HPDE6-E6E7 (cell line): Measurements from ENCODE around the gene FBXO46.
"Not testable (repeated sequence)": the region's sequence is repeated elsewhere in the genome, so short reads cannot be mapped to it uniquely, and the experiment has no call there.

ENCODE experiments used
- DNase-seq: peaks from one replicate; pipeline ENCODE4 v3.0.0; 2011; ENCODE audit warnings: missing footprints; ENCODE audit errors: extremely low spot score

Gene FBXO46

DNA sequence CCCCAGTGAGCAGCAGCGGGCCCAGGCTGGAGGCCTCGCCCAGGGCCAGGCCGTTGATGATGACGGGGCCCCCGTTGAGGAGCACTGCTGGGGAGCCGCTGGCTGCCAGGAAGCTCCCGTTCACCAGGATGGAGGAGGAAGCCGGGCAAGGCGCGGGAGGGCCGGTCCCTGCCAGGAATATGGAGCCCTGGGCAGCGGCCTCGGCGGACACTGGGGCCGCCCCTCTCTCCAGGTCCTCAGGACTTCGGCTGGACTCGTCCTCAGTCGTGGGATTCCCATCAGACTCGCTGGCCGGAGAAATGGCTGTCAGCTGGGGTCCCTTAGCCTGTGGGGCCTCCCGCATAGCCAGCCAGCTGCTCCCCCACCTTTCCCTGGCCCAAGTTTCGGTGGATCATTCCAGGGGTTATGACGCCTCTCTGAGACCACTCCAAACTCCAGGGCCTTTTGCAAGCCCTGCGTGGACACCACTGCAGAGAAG is 36.2 kb upstream of the FBXO46 start:
- DNase-seq = no peak

DNA sequence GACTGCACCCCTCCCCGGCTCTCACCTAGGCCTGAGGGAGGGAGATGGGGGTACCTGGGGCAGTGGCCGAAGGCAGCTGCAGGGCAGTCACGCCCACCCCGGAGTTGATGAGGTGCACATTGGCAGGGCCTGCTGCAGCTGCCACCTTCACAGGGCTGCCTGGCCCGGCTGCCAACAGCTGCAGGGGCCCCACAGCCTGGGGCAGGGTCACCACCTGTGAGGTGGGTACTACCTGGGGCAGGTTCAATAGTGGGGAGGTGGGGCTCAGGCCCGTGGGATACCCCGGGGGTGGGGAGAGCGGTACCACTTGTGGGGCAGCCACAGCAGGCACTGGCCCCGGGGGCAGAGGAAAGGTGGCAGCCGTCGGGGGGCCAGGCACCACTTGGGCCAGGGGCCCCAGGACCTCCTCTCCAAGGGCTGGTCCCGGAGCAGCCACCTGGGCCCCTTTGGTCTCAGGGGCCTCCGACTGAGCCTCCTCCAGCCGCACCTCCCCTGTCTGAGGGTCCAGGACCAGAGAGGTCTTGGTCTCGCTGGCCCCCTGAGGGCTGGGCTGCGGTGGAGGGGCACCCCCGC is 35.7 kb upstream of the FBXO46 start:
- DNase-seq = no peak

DNA sequence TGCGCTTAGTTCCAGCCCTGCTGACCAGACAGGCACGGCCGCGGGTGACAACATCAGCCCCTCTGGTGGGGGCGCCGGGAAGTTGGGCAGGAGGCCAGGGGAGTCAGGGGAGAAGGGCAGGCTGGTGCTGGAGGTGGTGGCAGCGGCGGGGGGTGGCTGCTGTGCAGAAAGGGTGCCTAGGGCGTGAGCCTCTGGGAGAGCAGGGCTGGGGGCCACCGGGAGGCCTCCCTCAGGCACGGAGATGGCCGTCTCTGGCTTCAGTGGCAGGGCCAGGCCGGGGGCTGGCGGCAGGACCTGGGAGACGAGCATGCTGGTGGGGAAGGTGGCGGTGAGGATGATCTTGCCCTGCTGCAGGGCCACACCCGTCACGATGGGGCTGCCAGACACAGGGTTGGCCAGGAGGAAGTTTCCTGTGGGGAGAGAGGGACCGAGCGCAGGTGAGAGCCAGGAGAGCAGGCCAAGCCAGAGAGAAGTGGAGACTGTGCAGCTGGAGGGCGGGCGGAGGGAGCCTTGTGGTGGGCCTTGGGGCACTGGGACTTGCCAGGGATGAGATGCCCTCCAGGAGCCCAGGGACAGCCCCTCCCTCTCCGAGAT is 35.1 kb upstream of the FBXO46 start:
- DNase-seq = no peak

DNA sequence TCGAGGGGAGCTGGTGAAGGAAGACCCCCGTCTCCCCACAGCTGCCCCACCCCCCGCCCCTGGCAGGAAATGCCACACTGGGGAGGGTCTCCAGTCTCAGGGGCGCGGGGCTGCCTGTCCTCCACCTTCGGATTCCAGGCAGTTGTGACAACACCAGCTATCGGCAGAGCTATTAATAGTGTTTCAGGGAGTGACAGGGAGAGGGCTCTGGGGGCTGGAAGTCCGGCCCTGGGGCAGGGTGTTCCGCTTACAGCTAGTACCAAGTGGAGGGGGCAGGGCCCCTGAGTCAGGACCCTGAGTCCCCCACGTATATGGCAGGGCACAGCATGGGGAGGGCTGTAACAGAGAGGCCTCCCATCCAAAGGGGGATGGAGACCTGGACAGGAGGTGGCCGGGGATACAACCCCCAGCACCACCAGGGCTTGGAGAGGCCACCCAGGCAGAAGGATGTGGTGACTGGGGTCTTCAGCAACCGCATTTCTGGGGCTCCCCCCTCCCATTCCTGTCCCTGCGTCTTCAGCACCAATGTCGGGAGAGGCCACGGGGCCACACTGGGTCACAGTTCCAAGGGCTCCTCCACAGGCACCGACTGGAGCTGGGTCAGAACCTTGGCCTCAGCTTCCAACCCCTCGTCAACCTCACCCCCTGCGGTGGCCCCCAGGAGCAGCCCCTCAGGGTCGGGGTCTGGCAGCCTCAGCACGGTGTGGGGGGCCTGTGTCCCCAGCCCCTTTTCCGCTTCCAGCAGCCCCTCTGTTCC is 34.4 kb upstream of the FBXO46 start:
- DNase-seq = no peak

DNA sequence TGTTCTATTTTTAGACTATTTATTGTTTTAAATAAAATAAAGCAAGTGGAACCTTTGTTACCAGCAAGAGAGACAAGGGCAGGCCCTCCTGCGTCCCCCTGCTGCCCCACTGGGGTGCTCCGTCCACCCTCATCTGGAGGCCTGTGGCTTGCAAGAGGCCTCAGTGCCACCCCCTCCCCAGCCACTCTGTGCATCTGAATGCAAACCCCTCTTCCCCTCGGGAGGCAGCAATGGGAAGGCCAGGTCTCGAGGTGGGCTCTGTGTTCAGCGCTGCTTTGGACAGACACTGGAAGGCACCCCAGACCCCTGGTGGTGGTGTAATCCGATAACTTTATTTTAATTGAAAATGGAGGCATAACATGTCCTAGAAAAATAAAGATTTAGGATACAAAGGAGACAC is 33.8 kb upstream of the FBXO46 start:
- DNase-seq = no peak

DNA sequence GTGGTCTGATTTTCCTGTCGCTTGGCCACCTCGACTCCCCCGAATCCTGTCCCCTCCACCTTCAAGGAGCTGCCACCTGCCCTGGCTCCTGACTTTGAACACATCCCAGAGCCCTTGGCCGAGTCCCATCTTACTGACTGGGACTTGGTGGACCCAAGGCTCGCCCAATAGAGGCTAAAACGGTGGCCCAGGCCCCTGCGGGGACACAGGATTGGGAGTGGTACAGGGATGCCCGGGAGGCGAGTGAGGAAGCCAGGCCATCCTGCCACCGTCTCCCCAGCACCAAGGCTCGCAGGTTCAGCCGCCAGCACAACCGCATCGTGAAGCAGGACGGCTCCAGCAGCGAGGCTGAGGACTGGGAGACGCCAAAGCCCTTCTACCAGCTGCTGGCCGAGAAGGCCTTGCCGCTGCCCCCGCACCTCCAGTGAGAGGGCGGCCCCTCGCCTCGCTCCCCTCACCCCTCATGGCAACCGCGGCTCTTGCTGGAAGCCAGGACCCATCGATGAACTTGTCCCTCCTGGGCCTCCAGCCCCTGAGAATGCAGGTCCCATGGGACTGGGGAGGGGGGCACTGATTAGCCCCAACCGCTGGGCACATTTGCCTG is 33.1 kb upstream of the FBXO46 start:
- DNase-seq = no peak

DNA sequence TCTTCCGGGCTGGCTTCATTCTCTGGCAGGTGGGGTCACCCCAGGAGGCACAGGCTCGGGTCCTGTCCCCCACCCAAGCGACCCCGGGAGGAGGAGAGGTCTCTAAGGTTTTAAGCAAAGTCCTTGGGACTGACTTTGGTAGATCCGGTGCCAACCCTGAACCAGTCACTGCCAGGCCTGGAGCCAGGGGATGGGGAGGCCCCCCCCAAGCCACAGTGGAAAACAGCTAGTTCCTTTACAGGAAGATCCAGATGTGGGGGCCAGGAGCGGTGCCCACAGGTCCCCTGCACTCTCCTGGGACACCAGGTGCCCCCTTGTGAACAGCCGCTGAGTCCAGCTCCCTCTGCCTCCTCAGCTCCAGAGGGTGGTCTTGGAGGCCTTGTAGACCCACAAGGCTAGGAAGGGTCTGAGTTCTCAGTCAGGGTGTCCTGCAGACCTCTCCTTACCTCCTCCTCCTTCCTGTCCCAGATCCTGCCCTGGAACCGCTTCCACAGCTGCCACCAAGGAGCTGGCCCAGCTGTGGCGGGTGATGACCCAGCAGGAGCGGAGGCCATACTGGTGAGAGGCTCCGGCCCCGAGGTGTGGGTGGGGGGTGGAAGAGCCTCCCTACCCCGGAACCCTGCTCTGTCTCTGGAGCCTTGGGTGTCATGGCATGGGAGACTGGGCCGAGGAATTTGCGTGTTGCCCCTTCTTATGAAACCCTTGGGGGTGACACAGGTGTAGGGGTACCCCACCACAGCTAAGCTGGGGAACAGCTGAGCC is 32.4 kb upstream of the FBXO46 start:
- no peak for DNase-seq

DNA sequence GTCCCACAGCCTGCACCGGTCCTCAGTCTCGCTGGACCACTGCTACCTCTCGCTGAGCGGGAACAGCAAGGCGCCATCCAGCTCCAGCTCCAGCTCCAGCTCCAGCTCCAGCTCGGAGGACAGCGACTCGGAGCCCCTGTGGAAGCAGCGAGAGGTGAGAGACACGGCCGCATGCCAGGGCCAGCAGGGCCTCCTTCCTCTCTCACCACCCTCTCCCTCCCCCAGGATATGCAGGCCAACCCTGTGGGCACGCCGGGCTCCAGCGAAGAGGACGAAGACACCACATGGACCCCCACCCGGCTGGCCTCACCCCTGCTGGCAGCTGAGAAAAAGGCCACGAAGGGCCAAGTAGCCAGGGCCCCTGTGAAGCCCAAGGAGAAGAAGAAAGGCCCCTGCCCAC is 31.0 kb upstream of the FBXO46 start:
- no peak for DNase-seq

DNA sequence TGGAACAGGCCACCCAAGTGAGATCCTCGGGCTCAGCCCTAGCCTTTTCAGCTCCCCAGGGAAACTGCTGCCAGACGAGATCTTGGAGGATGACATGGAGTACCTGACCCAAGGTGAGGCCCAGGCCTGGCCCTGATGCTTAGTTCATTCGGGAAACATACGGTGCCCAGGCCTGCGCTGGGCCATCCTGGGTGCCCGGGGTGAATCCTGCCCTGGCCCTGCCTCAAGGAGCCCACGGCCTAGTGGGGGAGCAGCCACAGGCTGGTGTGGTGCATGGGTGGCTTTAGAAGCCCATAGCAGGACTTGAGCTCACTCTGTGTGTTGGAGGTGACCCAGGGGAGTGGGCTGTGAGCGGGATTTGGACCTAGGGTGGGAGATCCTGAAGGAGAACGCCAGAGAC is 28.2 kb upstream of the FBXO46 start:
- DNase-seq = no peak

DNA sequence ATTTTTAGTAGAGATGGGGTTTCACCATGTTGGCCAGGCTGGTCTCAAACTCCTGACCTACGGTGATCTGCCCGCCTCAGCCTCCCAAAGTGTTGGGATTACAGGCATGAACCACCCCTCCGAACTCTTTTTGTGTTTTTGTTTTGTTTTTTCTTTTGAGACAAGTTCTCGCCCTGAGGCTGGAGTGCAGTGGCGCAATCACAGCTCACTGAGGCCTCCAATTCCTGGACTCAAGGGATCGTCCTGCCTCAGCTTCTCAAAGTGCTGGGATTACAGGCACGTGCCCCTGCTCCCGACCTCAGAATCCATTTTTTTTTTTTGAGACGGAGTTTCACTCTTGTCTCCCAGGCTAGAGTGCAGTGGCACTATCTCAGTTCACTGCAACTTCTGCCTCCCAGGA is 27.0 kb upstream of the FBXO46 start:
- DNase-seq = no peak

DNA sequence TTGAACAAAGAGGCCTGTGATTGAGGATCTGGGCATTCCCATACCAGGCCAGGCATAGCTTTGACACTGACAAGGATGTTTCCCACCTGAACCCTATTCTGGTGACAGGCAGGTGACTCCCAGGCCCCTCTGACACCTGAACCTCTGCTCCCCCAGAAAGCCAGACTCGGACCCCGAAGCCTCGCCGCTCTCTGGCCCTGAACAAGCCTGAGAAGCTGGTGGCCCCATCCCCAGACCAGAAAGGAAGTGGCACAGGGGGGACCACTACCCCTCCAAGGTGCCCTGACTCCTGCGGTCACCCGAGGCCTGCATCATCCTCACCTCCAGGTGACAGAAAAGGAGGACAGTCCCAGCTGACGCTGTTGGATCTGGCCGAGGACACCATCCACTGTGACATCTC is 23.6 kb upstream of the FBXO46 start:
- no peak for DNase-seq

DNA sequence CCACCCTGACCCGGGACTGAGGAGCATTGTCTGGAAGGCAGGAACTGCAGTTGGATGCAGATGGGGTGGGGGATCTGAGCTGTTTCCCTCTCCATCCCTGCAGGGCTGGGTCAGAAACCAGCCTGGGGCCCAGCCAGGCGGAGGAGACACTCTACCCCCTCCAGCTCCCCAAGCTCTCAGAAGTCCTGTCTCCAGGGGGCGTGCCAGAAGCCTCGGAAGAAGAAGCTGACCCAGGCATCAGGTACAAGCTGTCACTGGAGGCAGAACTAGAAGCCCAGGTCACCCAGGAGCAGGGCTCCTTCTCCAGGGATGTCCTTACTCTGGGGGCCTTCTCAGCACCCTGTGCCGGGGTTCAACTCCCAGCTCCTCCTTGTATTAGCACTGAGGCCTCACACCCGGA is 22.9 kb upstream of the FBXO46 start:
- no peak for DNase-seq

DNA sequence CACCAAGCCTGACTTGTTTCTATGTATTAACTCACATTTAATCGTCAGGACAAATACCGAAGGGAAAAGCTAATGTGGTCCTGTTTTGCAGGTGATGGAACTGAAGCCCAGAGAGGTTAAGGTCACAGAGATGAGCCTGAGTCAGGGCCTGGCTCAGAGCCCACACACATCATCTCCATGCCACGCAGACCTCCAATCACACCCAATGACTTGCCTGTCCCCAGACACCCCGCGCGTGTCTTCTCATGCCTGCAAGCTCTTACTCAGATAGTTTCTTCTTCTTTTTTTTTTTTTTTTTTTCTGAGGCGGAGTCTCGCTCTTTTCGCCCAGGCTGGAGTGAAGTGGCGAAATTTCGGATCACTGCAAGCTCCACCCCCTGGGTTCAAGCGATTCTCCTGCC is 21.9 kb upstream of the FBXO46 start:
- DNase-seq = peak; percentile 67

DNA sequence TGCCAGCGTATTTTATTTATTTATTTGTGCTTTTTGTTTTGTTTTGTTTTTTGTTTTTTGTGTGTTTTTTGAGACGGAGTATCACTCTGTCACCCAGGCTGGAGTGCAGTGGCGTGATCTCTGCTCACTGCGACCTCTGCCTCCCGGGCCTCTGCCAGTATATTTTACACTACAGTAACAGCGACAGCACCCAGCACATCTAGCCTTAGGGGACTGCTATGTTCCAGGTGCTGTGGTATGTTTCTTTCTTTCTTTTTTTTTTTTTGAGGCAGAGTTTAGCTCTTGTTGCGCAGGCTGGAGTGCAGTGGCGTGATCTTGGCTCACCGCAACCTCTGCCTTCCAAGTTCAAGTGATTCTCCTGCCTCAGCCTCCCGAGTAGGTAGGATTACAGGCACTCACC is 20.8 kb upstream of the FBXO46 start:
- not testable (repeated sequence) for DNase-seq

DNA sequence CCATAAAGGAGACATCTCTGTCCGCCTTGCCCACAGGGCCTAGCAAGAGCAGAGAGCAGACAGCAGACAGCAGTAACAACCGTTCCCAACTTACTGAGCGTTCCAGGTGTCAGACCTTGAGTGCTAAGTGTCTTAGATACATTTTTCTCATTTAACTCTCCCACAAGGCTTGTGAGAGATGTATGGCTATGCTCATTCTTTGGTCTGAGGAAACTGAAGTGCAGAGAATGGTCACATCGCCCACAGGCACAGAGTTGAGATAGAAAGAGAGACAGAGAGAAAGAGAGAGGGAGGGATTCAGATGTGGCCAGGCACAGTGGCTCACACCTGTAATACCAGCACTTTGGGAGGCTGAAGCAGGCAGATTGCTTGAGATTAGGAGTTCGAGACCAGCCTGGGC is 16.8 kb upstream of the FBXO46 start:
- DNase-seq = no peak

DNA sequence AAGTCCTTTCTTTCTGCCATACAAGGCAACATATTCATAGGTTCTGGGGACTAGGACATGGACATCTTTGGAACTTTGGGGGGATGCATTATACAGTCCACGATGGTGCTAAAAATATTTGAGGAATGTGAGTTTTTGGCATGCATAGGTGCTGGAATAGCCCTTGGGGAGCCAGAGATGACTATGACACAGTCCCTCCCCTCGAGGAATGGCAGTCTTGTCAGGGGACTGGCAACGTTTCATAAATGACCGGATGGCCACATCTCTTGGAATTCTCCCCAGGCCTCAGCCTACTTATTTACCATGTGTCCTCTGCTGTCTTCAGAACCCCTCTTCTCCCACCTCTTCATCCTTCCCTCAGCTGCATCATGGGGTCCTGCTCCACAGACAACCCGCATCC is 16.2 kb upstream of the FBXO46 start:
- no peak for DNase-seq

DNA sequence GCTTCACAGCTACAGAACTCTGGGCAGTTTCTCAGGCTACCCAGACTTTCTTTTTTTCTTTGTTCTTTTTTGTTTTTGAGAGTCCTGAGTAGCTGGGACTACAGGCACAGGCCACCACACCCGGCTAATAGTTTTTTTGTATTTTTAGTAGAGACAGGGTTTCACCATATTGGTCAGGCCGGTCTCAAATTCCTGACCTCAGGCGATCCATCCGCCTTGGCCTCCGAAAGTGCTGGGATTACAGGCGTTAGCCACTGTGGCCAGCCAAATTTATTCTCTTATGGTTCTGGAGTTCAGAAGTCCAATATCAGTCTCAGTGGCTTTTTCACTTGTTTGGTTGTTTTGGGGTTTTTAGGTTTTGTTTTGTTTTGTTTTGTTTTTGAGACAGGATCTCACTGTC is 14.9 kb upstream of the FBXO46 start:
- no peak for DNase-seq

DNA sequence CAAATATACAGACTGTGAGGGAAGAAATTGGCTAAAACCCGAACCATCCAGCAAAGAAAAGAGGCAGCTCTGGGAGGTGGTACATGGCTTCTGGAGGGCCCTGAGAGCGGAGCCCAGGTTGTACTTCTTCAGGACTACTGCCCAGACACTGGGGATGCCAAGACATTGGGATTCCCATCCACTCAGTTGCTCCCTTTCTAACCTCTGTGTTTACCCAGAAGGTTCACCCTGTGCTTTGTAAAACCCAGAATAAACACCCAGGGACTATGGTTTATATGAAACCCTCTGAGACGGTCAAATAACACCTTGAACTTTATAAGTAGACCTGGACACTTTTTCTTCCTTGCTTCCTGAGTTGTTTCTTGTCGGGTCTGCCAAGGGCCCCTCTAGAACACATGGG is 12.3 kb upstream of the FBXO46 start:
- no peak for DNase-seq

DNA sequence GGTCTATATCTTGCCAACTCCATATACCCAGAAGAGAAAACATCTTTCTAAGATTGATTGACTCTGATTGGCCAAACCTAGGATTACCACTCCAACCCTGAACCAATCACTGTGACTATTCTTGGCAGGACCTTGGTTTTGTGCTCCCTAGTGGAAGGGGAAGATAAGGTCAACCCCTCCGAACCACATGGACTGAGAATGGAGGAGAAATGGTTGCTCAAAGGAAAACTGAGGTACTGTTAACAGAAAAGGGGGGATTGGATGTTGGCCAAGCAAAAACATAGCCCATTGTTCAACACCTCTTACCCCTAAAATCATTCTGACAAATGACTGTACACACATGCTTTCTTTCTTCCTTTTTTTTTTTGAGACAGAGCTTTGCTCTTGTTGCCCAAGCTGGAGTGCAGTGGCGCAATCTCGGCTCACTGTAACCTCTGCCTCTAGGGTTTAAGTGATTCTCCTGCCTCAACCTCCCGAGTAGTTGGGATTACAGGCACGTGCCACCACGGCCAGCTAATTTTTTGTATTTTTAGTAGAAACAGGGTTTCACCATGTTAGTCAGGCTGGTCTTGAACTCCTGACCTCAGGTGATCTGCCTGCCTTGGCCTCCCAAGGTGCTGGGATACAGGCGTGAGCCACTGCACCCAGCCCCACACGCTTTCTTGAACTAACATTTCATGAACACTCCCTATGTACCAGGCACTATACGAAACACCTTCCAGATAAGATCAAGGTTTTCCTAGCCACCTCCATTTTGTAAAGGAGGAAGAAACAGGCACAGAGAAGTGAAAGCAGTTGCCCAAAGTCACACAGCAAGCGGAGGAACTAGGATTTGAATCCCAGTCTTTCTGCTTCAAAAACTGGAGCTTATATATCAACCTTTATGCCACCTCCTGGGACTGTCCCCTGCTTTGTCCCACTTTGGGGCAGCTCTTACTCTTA is 9.1 kb upstream of the FBXO46 start:
- no peak for DNase-seq

DNA sequence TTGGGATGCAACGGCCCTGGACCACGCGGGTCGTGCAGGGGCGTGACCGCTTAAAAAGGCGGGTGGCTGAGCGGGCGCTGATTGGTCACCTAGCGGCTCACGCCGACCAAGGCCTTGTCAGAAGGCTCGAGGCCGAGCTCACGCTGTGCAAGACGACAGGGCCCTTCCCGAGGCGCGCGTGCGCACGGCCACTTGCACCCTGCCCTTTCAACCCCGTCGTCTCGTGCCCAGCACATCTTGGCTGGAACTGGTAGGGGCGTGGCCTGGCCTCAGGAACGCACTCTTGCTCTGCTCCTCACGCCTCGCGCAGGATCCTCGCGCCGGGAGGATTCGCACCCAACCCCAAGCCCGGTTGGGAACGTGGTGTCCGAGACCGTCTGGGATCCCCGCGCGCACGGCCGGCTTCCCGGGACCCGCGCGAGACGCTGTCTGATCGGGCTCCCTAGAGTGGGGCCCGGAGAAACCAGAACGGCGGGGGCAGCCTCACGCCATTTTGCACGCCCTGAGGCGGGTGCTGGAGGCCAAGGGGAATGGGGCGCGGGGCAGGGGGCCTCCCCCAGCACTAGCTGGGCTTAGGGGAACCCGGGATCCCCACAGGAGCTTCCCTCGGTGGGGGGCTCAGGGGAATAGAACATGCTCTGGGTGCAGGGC is 2.6 kb upstream of the FBXO46 start, which contains the start of gene MEIOSIN:
TSS of gene MEIOSIN (plus strand) at position 280 of the 651 bp plus-strand sequence. CDS start 1,938 bp downstream, outside the sequence.
- DNase-seq = no peak
